ENCODE measurements around the gene CDK2AP2.

CDK2AP2 gene

DNA sequence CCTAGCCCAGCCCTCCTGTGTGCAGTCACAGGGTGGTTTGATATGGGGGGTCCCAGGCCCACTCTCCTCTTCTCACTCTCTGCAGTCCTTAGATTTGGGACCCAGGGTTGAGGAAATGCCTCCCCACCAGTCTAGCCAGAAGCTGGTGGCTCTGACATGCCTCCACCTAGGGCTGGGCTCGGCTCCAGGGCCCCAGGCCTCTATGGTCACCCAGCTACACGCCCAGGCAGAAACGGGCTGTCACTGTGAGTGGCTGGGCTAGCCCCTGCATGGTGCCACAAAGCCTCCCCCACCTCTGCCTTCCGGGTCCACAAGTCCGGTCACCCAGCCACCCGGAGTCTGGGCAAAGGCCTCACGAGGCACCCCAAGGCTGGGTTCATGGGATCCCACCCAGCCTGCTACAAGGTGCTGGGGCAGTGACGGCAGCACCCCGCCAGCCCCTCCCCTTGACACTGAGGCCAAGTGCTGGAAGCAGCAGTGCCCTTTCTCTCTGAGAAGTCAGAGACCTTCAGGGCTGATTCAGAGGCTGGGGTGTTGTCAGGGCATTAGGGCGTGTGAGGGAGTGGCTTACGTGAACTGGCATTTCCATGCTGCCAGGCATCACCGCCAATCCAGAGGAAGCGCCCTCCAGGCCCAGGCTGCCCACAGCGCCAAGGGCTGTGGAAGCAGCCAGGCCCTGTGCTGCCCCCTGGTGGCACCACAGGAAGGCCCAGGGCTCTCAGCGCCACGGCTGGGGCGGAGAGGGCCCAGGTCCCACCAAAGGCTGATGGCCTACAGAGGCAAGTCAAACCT is 2.2 kb downstream of the CDK2AP2 start:
- no peaks in the 10 kb centered on the region for H3K9me3 ChIP-seq (ENCODE audit: insufficient read depth, low read length)
- H3K9ac ChIP-seq (ENCODE audit: low read length), result peak overlapping the region; percentile 98
- H4K20me1 ChIP-seq (ENCODE audit: low read depth, low read length), result no peaks in the 10 kb centered on the region; the same call in 1 of the 2 replicates
- H3K27me3 ChIP-seq (ENCODE audit: low read length), result no peaks in the 10 kb centered on the region
- TF ChIP-seq, protein P1, sequence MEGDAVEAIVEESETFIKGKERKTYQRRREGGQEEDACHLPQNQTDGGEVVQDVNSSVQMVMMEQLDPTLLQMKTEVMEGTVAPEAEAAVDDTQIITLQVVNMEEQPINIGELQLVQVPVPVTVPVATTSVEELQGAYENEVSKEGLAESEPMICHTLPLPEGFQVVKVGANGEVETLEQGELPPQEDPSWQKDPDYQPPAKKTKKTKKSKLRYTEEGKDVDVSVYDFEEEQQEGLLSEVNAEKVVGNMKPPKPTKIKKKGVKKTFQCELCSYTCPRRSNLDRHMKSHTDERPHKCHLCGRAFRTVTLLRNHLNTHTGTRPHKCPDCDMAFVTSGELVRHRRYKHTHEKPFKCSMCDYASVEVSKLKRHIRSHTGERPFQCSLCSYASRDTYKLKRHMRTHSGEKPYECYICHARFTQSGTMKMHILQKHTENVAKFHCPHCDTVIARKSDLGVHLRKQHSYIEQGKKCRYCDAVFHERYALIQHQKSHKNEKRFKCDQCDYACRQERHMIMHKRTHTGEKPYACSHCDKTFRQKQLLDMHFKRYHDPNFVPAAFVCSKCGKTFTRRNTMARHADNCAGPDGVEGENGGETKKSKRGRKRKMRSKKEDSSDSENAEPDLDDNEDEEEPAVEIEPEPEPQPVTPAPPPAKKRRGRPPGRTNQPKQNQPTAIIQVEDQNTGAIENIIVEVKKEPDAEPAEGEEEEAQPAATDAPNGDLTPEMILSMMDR (IDR thresholded peaks at IDR 0.05; ENCODE audit: insufficient read depth, low read length, poor library complexity, severe bottlenecking), result peak; percentile 88
- TF ChIP-seq EZH2phosphoT487 (conservative IDR thresholded peaks at IDR 0.05; ENCODE audit: low read length), result no peak
- peaks cover 24% of the 10 kb centered on the region for H3K79me2 ChIP-seq (ENCODE audit: insufficient read depth, low read length)
- peak overlapping the region; percentile 87 for H3K27ac ChIP-seq (ENCODE audit: low read depth, low read length)
- no peaks in the 10 kb centered on the region for H3K9me2 ChIP-seq (replicated peaks; ENCODE audit: insufficient read depth, low read length)
- peaks cover 13% of the 10 kb centered on the region for H3F3A ChIP-seq (ENCODE audit: insufficient read depth)
- peak overlapping the region; percentile 98 for H3K4me3 ChIP-seq (ENCODE audit: insufficient read depth, low read length, poor library complexity, severe bottlenecking)
- peak overlapping the region; percentile 76 for H3K4me2 ChIP-seq (ENCODE audit: low read depth, low read length, poor library complexity, severe bottlenecking)
- no peak overlapping the region for H2AFZ ChIP-seq (ENCODE audit: low read depth, low read length, severe bottlenecking)
- no peaks in the 10 kb centered on the region for H3K36me3 ChIP-seq (ENCODE audit: low read length)

DNA sequence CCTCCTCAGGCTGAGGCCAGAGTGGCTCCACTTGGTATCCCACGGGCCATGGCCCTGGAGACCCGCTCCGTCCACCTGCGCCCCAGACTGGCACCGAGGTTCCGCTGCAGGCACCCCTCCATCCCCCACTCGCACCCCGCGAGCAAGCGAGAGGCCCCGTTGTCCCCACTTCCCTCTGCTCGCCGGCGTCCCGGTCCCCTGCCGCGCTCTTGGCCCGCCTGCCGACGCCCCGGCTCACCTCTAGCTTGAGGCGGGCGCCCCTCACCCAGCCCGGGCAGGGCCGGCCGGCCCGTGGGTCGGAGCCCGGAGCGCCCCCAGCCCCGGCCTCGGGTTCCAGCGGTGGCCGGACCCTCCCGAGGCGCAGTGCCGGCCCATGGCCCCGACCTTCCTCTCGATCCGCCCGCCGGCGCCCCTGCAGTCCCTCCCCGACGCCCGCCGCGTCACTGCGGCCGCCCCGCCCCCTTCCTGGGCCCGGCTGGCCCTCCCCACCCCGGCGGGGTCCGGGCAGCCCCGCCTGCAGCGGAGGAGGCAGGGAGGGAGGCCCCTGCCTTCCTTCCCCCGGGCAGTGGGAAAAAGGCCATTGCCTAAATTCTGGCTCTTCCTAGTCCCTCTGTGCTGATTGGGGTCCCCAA is 2.9 kb downstream of the CDK2AP2 start, which contains the start of gene PITPNM1:
TSS of gene PITPNM1 (minus strand) at position 414 of the 632 bp plus-strand sequence. CDS start 1,183 bp downstream, outside the sequence.
- H3K9me2 ChIP-seq (replicated peaks; ENCODE audit: insufficient read depth, low read length), result no peaks in the 10 kb centered on the region
- H4K20me1 ChIP-seq (ENCODE audit: low read depth, low read length), result no peaks in the 10 kb centered on the region; the same call in 1 of the 2 replicates
- TF ChIP-seq, protein P1 (IDR thresholded peaks at IDR 0.05; ENCODE audit: insufficient read depth, low read length, poor library complexity, severe bottlenecking), result no peak
- TF ChIP-seq EZH2phosphoT487 (conservative IDR thresholded peaks at IDR 0.05; ENCODE audit: low read length), result no peak
- peak within 1 kb of the TSS; percentile 76 for H3K4me2 ChIP-seq (ENCODE audit: low read depth, low read length, poor library complexity, severe bottlenecking)
- H3K27me3 ChIP-seq (ENCODE audit: low read length), result no peaks in the 10 kb centered on the region
- no peak within 1 kb of the TSS for H2AFZ ChIP-seq (ENCODE audit: low read depth, low read length, severe bottlenecking)
- no peaks in the 10 kb centered on the region for H3K9me3 ChIP-seq (ENCODE audit: insufficient read depth, low read length)
- H3K79me2 ChIP-seq (ENCODE audit: insufficient read depth, low read length), result peaks cover 24% of the 10 kb centered on the region
- peaks cover 13% of the 10 kb centered on the region for H3F3A ChIP-seq (ENCODE audit: insufficient read depth)
- H3K9ac ChIP-seq (ENCODE audit: low read length), result peak within 1 kb of the TSS; percentile 98
- peak within 1 kb of the TSS; percentile 98 for H3K4me3 ChIP-seq (ENCODE audit: insufficient read depth, low read length, poor library complexity, severe bottlenecking)
- peak within 1 kb of the TSS; percentile 87 for H3K27ac ChIP-seq (ENCODE audit: low read depth, low read length)
- H3K36me3 ChIP-seq (ENCODE audit: low read length), result no peaks in the 10 kb centered on the region

DNA sequence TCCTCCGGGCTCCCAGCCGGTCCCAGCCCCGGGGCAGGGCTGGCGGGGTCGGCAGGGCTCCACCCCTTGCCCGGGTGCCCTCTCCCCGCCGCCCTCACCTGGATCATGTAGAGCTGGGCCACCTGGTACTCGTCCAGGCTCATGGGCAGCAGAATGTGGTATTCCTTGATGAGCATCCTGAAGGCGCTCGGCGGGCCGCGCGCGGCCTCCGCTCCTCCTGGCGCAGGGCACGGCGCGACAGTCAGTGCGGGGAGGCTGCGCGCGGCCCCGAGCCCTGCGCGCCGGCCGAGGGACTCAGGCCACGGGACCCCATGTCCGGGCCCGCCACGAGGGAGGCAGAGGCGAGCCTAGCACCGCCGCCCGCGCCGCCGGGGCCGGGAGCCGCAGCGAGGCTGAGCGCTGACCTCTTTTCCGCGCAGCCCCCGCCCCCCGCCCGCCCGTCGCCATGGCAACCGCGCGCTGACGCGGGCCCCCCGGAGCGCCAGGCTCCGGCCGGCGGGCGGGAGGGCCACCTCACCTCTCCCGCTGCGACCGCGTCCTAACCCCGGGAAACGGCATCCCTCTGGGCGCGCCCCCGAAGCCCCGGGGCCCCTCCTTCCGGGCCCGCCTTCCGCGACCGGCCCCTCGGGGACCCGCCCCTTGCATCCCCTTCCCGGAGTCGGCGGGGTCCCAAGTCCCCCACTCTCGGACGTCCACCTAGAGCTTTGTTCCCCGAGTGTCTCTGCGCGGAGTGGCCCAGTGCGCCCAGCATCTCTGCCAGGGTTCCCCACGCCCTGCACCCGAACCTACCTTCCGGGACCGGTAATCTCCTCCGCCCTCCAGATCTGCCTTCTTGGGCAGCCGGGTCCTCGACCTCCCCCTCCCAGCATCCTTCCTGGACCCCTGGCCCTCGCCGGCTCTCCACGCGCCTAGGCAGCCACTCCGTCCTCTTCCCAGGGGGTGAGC is 3.7 kb downstream of the CDK2AP2 start:
- peaks cover 24% of the 10 kb centered on the region for H3K79me2 ChIP-seq (ENCODE audit: insufficient read depth, low read length)
- no peak for TF ChIP-seq EZH2phosphoT487 (conservative IDR thresholded peaks at IDR 0.05; ENCODE audit: low read length)
- TF ChIP-seq, protein P1 (IDR thresholded peaks at IDR 0.05; ENCODE audit: insufficient read depth, low read length, poor library complexity, severe bottlenecking), result no peak

More for the DNA sequence above, 3.7 kb downstream of the CDK2AP2 start:
- no peaks in the 10 kb centered on the region for H3K27me3 ChIP-seq (ENCODE audit: low read length)
- peaks cover 13% of the 10 kb centered on the region for H3F3A ChIP-seq (ENCODE audit: insufficient read depth)
- H3K4me2 ChIP-seq (ENCODE audit: low read depth, low read length, poor library complexity, severe bottlenecking), result peak overlapping the region; percentile 76
- H3K9ac ChIP-seq (ENCODE audit: low read length), result peak overlapping the region; percentile 98
- H3K9me3 ChIP-seq (ENCODE audit: insufficient read depth, low read length), result no peaks in the 10 kb centered on the region
- peak overlapping the region; percentile 98 for H3K4me3 ChIP-seq (ENCODE audit: insufficient read depth, low read length, poor library complexity, severe bottlenecking)
- no peaks in the 10 kb centered on the region for H3K9me2 ChIP-seq (replicated peaks; ENCODE audit: insufficient read depth, low read length)
- peak overlapping the region; percentile 87 for H3K27ac ChIP-seq (ENCODE audit: low read depth, low read length)
- no peak overlapping the region for H2AFZ ChIP-seq (ENCODE audit: low read depth, low read length, severe bottlenecking)
- no peaks in the 10 kb centered on the region; the same call in 1 of the 2 replicates for H4K20me1 ChIP-seq (ENCODE audit: low read depth, low read length)
- H3K36me3 ChIP-seq (ENCODE audit: low read length), result no peaks in the 10 kb centered on the region
